Lower lobe of right lung (tissue), 2 donors: ENCODE measurements around the gene AHCYL1. TPM values are rescaled to one million over a fixed set of nuclear protein-coding genes. Genes with fewer than 3 reads are reported as not detected.

Experiments used
- ATAC-seq, 2 donors: fragments of 200-7000 bp; cut with Tn5 transposase; one replicate each; pipeline ENCODE4 v1.9.1; 2020 to 2022; ENCODE audit warnings: mild to moderate bottlenecking in 2 of 2, moderate library complexity in 2 of 2
- DNase-seq: peaks from one replicate; pipeline ENCODE4 v3.0.0-alpha.2; 2020
- H3K27ac ChIP-seq: fragments of 200-600 bp; one replicate; pipeline ENCODE4 v1.8.0; 2022
- H3K27me3 ChIP-seq: fragments of 200-600 bp; one replicate; pipeline ENCODE4 v1.8.0; 2022; ENCODE audit warnings: low read depth
- H3K36me3 ChIP-seq: fragments of 200-600 bp; one replicate; pipeline ENCODE4 v1.8.0; 2022; ENCODE audit warnings: mild to moderate bottlenecking
- H3K4me1 ChIP-seq: fragments of 200-600 bp; one replicate; pipeline ENCODE4 v1.8.0; 2022
- H3K4me3 ChIP-seq: fragments of 200-600 bp; one replicate; pipeline ENCODE4 v1.8.0; 2022; ENCODE audit warnings: mild to moderate bottlenecking
- H3K9me3 ChIP-seq: fragments of 200-600 bp; one replicate; pipeline ENCODE4 v1.8.0; 2022
- intact Hi-C: fragments of 100-400 bp; cut with DNase I; formaldehyde crosslinking; loops from one replicate; pipeline ENCODE4 v1.11.0; 2022
- total RNA-seq: library from RNA; stranded (reverse); fragmentation: NEBNext Ultra II Directional; extraction: Animal tissue kit (Norgen Biotek cat#: 25700); gene quantifications from one replicate; pipeline ENCODE4 v1.2.1, GENCODE V29; 2021
- TF ChIP-seq, protein P1 (sequence below): fragments of 200-600 bp; IDR thresholded peaks from one replicate; pipeline ENCODE4 v1.8.0; 2022; ENCODE audit warnings: antibody characterized with exemption, mild to moderate bottlenecking
- donor health status: DM: no; HTN: yes; CAD: no; lungs with severe emphysema.

Gene AHCYL1
- total RNA-seq, 1 donor from 2014 or later = 83.9 TPM

DNA sequence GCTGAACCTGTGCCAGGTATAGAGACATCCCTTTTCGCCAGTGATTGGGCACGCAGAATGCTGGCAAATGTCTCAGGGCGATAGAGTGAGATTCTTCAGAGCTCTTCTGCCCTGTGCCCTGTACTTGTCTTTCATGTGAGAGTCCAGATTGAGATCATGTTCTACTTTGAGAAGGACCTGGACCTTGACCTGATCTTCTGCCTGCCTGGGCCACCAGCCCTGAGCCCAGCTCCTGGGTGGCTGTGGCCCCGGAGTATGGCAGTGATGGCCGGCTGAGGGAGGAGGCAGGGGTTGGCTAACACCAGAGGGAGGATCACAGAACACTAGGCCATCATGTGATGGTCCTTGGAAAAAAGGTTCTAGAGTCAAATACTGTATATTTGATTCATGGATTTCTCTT is 63.7 kb downstream of the AHCYL1 start:
- H3K36me3 ChIP-seq = peaks cover 100% of the 10 kb centered on the region
- DNase-seq (no peak), ATAC-seq (no peak)
- no peak overlapping the region for H3K4me3 ChIP-seq
- TF ChIP-seq, protein P1, sequence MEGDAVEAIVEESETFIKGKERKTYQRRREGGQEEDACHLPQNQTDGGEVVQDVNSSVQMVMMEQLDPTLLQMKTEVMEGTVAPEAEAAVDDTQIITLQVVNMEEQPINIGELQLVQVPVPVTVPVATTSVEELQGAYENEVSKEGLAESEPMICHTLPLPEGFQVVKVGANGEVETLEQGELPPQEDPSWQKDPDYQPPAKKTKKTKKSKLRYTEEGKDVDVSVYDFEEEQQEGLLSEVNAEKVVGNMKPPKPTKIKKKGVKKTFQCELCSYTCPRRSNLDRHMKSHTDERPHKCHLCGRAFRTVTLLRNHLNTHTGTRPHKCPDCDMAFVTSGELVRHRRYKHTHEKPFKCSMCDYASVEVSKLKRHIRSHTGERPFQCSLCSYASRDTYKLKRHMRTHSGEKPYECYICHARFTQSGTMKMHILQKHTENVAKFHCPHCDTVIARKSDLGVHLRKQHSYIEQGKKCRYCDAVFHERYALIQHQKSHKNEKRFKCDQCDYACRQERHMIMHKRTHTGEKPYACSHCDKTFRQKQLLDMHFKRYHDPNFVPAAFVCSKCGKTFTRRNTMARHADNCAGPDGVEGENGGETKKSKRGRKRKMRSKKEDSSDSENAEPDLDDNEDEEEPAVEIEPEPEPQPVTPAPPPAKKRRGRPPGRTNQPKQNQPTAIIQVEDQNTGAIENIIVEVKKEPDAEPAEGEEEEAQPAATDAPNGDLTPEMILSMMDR = no peak
- intact Hi-C loops = no loop called here
- peaks cover 12% of the 10 kb centered on the region for H3K4me1 ChIP-seq
- H3K27ac ChIP-seq = no peak overlapping the region
- no peaks in the 10 kb centered on the region for H3K27me3 ChIP-seq
- no peaks in the 10 kb centered on the region for H3K9me3 ChIP-seq

DNA sequence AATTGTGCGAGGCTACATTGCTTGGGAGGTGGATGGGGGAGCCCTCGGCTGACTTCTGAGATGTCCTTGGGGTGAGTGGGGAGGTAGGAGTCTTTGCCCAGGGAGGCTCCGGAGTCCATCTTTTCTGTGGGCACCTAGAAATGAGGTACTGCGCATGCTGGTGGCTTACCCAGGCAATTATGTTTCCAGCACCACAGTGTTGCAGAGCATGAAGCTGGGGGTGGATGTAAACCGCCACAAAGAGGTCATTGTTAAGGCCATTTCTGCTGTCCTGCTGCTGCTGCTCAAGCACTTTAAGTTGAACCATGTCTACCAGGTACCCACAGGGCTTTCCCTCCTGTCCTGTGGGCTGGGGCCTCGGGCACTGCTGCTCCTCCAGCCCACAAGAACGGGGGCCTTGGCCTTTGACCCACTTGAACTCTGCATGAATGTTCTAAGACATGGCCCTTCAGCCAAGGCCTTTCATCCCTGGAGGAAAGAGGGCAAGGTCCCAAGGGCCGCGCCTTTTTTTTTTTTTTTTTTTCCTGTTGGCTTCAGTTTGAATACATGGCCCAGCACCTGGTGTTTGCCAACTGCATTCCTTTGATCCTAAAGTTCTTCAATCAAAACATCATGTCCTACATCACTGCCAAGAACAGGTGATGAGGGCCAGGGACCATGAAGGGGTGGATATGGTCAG is 64.5 kb downstream of the AHCYL1 start:
- DNase-seq (no peak), ATAC-seq (peak; percentile 42 to 66)
- TF ChIP-seq, protein P1 = no peak
- Histone ChIP-seq H3K27me3 (no peaks in the 10 kb centered on the region), H3K4me1 (peaks cover 12% of the 10 kb centered on the region), H3K9me3 (no peaks in the 10 kb centered on the region), H3K4me3 (no peak overlapping the region), H3K36me3 (peaks cover 100% of the 10 kb centered on the region), H3K27ac (peak overlapping the region; percentile 46)
- intact Hi-C loops = no loop called here

DNA sequence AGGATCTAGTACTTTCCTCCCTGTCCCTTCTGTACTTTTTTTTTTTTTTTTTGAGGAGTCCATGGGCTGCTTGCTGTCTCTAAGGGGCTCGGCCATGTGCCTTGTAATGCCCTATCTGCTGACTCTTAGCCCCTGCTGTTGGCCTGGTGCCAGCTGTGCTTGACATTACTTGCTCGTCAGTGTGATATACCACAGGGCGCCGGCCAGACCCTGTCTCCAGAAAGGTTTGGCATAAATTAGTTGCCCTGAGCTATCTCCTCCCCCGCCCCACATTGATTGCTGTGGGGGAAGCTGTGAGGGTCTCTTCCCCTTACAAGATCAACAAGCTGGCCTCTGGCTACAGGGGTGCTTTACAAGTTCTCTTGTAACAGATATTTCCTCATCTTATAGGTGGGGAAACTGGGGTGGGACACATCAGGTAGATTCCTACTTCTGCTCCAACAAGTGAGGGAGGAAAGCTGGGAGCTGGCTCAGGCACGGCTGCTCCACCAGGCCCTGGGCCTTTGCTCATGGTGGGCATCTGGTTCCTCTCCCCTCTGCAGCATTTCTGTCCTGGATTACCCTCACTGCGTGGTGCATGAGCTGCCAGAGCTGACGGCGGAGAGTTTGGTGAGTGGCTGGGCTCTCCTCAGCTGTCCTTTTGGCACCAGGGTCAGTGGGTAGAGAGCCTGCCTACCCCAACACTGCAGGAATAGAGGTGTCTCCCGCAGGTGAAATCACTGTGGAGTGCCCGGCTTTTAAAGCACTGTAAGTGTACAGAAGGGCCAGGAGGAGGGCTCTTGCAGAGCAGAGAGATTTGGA is 65.4 kb downstream of the AHCYL1 start:
- H3K27me3 ChIP-seq = no peaks in the 10 kb centered on the region
- ATAC-seq = peak in 1 of 2 donors; percentile 8
- no peak overlapping the region for H3K4me3 ChIP-seq
- no peaks in the 10 kb centered on the region for H3K9me3 ChIP-seq
- peaks cover 100% of the 10 kb centered on the region for H3K36me3 ChIP-seq
- intact Hi-C loops = no loop called here
- H3K4me1 ChIP-seq = peaks cover 12% of the 10 kb centered on the region
- no peak for DNase-seq
- TF ChIP-seq, protein P1 = no peak
- peak overlapping the region; percentile 46 for H3K27ac ChIP-seq

DNA sequence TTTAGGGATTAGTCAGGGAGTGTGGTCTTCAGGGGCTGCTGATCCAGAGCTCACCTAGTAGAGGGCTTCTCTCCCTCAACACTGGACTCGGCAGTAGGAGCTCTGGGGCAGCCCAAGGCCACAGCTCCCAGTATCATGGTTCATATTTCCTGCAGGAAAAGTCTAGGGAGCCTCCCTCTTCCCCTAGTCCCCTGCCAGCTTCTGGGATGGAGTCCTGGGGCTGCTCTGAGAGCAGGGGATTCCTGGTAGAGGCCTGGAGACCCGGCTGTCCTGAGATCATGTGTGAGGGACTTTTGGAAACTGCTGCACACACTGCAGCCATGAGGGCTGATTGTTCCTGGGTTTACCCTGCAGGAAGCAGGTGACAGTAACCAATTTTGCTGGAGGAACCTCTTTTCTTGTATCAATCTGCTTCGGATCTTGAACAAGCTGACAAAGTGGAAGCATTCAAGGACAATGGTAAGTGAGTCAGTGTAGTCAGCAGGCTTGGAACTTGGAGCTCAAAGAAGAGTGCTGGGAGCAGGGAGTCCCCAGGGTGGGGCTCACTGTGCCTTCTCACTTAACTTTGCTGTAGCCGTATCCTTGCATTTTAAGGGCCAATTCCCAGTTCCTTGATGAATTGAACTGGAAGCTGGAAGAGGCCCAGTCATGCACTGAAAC is 66.2 kb downstream of the AHCYL1 start:
- Histone ChIP-seq H3K27ac (peak overlapping the region; percentile 46), H3K4me1 (peaks cover 12% of the 10 kb centered on the region), H3K27me3 (no peaks in the 10 kb centered on the region), H3K4me3 (no peak overlapping the region), H3K9me3 (no peaks in the 10 kb centered on the region), H3K36me3 (peaks cover 100% of the 10 kb centered on the region)
- intact Hi-C loops = no loop called here
- ATAC-seq = peak in 1 of 2 donors; percentile 23
- TF ChIP-seq, protein P1 = no peak
- no peak for DNase-seq

DNA sequence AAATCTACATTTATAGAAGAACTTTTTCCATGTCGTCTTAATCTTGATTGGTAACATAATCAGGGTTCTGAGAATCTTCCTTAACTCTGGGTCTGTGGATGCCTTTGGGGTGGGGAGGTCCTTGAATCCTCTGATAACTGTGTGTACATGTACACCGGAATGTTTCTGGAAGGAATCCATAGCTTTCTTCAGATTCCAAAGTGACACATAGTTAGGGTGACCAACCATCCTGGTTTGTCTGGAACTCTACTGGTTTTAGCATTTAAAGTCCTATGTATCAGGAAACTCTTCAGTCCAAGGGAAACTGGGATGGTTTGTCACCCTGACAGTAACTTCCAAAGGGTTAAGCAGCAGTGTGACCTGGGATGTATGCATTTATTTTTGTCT is 66.7 kb downstream of the AHCYL1 start:
- H3K36me3 ChIP-seq = peaks cover 100% of the 10 kb centered on the region
- no peaks in the 10 kb centered on the region for H3K27me3 ChIP-seq
- H3K4me3 ChIP-seq = no peak overlapping the region
- H3K27ac ChIP-seq = peak overlapping the region; percentile 46
- ATAC-seq (no peak), DNase-seq (no peak)
- peaks cover 12% of the 10 kb centered on the region for H3K4me1 ChIP-seq
- TF ChIP-seq, protein P1 = no peak
- intact Hi-C loops = no loop called here
- no peaks in the 10 kb centered on the region for H3K9me3 ChIP-seq
